Esophagus squamous epithelium (tissue), 4 donors: Measurements from ENCODE around the gene JADE1.

ENCODE experiments used
- CTCF ChIP-seq, 6 experiments: fragments of 450-650 bp in 4 of 6; fragments of 200-600 bp in 2 of 6; sonication (generic) in 2 of 6; IDR thresholded peaks; one replicate each; pipeline ENCODE4 v1.5.1; 2016 to 2019; ENCODE audit warnings: antibody characterized with exemption in 6 of 6, mild to moderate bottlenecking in 4 of 6, moderate library complexity in 4 of 6
- POLR2A ChIP-seq, 4 donors: fragments of 450-650 bp; IDR thresholded peaks; one replicate each; pipeline ENCODE4 v1.6.1; 2017; ENCODE audit warnings: antibody characterized with exemption in 4 of 4, mild to moderate bottlenecking in 4 of 4, moderate library complexity in 3 of 4

- TF ChIP-seq CTCF (IDR thresholded peaks at IDR 0.05) (no peak), POLR2A (IDR thresholded peaks at IDR 0.05) (no peak)
These were observed 49.6 kb downstream of the JADE1 start for GRCh38 chr4:128858879-128859671.
